Duodenal mucosa (tissue), 2 donors: Measurements from ENCODE around the gene KRTAP5-3.

Experiments used
- H3K27ac ChIP-seq: one replicate; pipeline ENCODE4 v1.7.0; 2013; ENCODE audit warnings: low read depth, low read length
- H3K27me3 ChIP-seq, 2 donors: one replicate each; pipeline ENCODE4 v1.7.0; 2013; ENCODE audit warnings: low read length in 2 of 2, control low read depth in 1 of 2; ENCODE audit not compliant: insufficient read depth in 2 of 2, control insufficient read depth in 1 of 2
- H3K36me3 ChIP-seq, 2 donors: one replicate each; pipeline ENCODE4 v1.7.0; 2013; ENCODE audit warnings: low read length in 2 of 2, control low read depth in 1 of 2; ENCODE audit not compliant: insufficient read depth in 2 of 2, control insufficient read depth in 1 of 2
- H3K4me1 ChIP-seq, 2 donors: one replicate each; pipeline ENCODE4 v1.7.0; 2013; ENCODE audit warnings: low read length in 2 of 2, control low read depth in 1 of 2; ENCODE audit not compliant: insufficient read depth in 2 of 2, control insufficient read depth in 1 of 2
- H3K4me3 ChIP-seq, 2 donors: one replicate each; pipeline ENCODE4 v1.7.0; 2013; ENCODE audit warnings: low read length in 2 of 2, low read depth in 1 of 2
- H3K9ac ChIP-seq, 2 donors: one replicate each; pipeline ENCODE4 v1.7.0; 2013; ENCODE audit warnings: low read length in 2 of 2, low read depth in 1 of 2
- H3K9me3 ChIP-seq, 2 donors: one replicate each; pipeline ENCODE4 v1.7.0; 2013; ENCODE audit warnings: low read length in 2 of 2, control low read depth in 1 of 2; ENCODE audit not compliant: control insufficient read depth in 1 of 2

Gene KRTAP5-3

DNA sequence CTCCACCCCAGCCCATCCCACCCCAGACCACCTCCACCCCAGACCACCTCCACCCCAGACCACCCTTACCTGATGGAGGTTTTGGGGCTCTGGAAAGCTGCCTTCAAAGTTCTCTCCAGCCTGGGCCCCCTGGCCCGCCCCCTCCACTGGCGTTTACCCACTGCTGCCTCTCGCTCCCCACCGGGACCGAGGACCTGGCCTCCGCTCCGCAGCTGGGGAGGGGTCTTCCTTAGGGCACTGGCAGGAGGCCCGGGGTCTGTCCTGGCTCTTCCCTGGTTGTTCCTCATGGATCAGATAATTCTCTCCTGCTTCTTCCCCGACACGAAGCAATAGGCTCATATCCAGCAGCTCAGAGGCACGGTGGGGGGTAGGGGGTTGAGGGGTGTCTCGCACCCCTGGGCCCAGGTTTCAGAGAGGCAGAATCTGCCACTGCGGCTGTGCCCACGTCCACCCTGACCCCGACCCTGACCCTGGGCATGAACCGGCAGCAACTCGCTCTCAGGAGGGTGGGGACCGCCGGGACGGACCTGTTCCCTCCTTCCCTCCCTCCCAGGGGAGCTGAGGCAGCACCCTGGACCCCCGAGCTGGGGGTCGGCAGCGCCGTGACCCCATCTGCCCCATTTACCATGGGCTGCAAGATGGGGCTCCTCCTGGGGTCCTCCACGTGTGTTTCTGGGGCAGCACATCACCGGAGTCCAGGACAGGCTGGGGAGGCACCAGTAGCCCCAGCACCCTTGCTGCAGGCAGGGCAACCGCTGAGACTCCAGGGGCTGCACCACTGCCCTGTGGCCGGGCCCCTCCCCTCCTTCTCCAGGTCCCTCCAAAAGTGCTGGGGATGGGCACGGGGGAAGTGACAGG lies 34.3 kb upstream of the KRTAP5-3 start:
- peaks cover 8 to 11% of the 10 kb centered on the region in 2 donors for H3K4me1 ChIP-seq
- H3K9me3 ChIP-seq = no peaks in the 10 kb centered on the region
- H3K36me3 ChIP-seq = no peaks in the 10 kb centered on the region
- no peak overlapping the region for H3K27ac ChIP-seq
- H3K4me3 ChIP-seq = no peak overlapping the region
- H3K27me3 ChIP-seq = peaks cover 3 to 4% of the 10 kb centered on the region in 2 donors
- no peak overlapping the region for H3K9ac ChIP-seq

DNA sequence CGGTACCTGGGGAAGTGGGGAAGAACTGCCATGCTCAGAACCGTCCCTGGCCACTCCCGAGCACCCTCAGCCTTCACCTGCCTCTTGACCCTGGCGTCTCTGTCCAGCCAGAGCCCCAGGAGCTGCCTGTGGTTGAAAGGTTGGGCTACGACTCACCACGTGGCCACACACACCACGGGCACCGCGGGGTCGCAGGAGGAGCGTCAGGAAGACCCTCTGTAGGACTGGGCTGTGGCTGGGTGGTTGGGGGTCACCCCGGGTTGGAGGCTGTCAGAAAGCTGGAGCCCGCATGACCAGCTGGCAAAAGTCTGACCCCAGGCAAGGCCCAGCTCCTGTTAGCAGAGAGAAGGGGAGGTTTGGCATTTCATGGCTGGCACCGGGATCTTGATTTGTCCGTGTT lies 32.8 kb upstream of the KRTAP5-3 start:
- no peak overlapping the region for H3K4me3 ChIP-seq
- no peak overlapping the region for H3K9ac ChIP-seq
- H3K36me3 ChIP-seq = no peaks in the 10 kb centered on the region
- H3K27ac ChIP-seq = no peak overlapping the region
- H3K4me1 ChIP-seq = peaks cover 8 to 11% of the 10 kb centered on the region in 2 donors
- H3K27me3 ChIP-seq = peaks cover 3 to 4% of the 10 kb centered on the region in 2 donors
- H3K9me3 ChIP-seq = no peaks in the 10 kb centered on the region

DNA sequence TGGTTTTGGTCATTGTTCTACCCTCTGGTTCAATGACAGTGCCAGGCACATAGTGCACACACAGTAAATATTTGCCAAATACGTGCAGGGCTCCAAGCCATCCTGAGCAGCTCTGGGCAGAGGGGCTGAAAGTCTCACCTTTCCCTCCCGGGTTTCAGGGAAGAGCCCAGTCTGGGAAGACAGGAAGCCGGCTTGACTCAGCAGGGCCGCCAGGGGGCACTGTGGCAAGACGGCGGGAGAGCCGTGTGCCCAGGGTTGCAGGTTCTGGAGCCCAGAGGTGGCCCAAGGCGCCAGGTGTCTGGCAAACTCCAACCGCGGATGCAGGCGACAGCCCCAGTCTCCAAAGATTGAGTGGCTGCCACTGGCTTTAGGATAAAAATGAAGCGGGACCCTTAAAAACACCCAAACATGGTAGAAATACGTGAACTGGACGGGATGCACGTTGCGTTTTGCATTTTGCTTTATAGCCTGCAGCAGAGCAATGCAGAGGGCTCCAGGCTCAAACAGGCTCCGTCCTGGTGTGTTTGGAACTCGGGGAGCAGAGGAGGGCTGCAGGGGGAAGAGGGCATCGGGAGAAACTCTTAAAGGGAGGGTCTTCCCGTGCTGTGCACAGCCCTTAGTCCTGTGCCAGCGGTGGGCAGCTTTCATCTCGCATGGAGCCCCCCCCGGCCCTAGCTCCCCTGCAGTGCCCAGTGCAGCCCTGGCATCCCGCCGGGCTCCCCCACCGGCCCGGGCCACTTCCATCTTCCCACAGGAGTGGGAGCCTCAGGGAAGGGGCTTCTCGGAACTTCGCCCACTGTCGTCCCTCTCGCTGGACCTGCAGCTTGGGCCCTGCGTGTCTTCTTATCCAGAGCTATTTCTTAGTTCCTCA lies 32.0 kb upstream of the KRTAP5-3 start:
- Histone ChIP-seq H3K4me3 (no peak overlapping the region), H3K36me3 (no peaks in the 10 kb centered on the region), H3K9ac (no peak overlapping the region), H3K27ac (no peak overlapping the region), H3K4me1 (peaks cover 8 to 11% of the 10 kb centered on the region in 2 donors), H3K9me3 (no peaks in the 10 kb centered on the region), H3K27me3 (peaks cover 3 to 4% of the 10 kb centered on the region in 2 donors)

DNA sequence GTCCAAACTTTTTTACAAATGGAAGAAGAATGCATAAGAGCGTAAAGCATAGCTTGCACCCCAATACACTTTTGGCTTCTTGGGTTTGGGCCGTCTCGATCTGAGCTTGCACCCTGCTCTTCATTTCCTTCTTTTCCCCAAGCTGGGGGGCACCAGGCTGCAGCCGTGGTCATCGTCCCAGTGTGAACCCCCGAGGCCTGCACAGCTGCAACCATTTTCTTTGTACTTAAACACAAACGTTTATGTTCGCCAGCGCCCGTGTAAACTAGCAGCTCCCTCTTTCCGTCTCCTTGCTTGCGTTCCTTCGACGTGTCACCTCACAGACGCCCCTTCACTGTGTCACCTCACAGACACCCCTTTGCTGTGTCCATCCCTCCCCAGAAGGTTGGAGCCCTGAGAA lies 31.4 kb upstream of the KRTAP5-3 start:
- Histone ChIP-seq H3K4me3 (no peak overlapping the region), H3K4me1 (peaks cover 8 to 11% of the 10 kb centered on the region in 2 donors), H3K9me3 (no peaks in the 10 kb centered on the region), H3K27ac (no peak overlapping the region), H3K9ac (no peak overlapping the region), H3K27me3 (peaks cover 3 to 4% of the 10 kb centered on the region in 2 donors), H3K36me3 (no peaks in the 10 kb centered on the region)

DNA sequence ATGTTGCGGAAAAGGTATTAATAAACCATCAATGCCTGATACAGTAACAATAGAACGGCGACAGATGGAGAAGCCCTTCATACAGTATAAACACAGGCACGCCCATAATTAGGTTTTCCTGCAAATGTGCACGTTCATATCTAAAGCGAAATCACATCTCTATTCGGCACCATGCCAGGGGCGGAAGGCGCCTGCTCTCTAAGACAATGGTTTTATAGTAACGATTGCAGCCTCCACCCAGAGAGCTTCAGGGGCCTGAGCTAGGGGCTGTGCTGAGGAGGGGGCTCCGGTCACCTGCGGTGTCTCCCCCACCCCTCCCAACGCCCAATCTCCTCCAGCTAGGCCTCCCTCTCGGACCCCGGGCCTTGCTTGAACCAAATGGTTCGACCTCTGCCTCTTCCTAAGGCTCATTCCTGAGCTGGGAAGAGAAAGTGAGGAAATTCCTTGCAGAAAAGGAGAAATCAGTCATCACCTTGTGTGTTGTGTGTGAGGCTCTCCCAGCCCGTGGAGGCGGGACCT lies 30.9 kb upstream of the KRTAP5-3 start:
- no peak overlapping the region for H3K27ac ChIP-seq
- peaks cover 3 to 4% of the 10 kb centered on the region in 2 donors for H3K27me3 ChIP-seq
- no peaks in the 10 kb centered on the region for H3K36me3 ChIP-seq
- H3K9me3 ChIP-seq = no peaks in the 10 kb centered on the region
- no peak overlapping the region for H3K9ac ChIP-seq
- H3K4me3 ChIP-seq = no peak overlapping the region
- H3K4me1 ChIP-seq = peaks cover 8 to 11% of the 10 kb centered on the region in 2 donors

DNA sequence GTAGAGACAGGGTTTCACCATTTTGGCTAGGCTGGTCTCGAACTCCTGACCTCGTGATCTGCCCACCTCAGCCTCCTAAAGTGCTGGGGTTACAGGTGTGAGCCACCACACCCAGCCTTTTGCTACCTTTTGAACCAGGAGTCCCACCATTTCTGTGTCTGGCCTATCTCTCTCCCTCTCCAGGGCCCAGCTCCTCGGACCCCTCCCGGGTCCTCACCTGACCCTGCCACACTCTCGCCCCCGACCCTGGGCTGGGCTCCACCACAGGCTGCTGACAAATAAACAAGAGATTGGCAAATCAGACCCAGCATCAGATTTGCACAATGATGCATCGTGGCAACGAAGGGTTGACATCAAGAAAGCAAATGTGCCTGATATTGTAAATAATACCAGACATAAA lies 30.1 kb upstream of the KRTAP5-3 start:
- Histone ChIP-seq H3K27ac (no peak overlapping the region), H3K27me3 (peaks cover 3 to 4% of the 10 kb centered on the region in 2 donors)

DNA sequence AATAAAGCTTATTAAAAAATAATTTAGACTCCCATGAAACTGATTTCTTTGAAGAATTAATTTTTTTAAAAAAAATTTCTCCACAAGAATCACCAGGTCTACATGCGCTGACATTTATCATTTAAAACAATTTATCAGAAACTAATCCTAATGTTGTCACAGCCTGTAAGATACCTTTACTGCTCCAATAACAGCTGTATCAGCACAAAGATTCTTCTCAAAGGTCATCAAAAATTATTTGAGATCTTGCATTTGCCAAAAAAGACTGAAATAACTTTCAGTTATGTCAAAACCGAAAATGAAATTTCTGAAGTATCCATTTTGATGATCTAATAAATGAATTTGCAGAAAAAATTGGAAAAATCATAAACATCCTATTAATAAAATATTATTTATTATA lies 29.4 kb upstream of the KRTAP5-3 start:
- peaks cover 3 to 4% of the 10 kb centered on the region in 2 donors for H3K27me3 ChIP-seq
- H3K9ac ChIP-seq = no peak overlapping the region

More for the DNA sequence above, 30.1 kb upstream of the KRTAP5-3 start:
- no peak overlapping the region for H3K4me3 ChIP-seq
- H3K36me3 ChIP-seq = no peaks in the 10 kb centered on the region
- H3K9me3 ChIP-seq = no peaks in the 10 kb centered on the region
- H3K4me1 ChIP-seq = peaks cover 8 to 11% of the 10 kb centered on the region in 2 donors
- no peak overlapping the region for H3K9ac ChIP-seq

DNA sequence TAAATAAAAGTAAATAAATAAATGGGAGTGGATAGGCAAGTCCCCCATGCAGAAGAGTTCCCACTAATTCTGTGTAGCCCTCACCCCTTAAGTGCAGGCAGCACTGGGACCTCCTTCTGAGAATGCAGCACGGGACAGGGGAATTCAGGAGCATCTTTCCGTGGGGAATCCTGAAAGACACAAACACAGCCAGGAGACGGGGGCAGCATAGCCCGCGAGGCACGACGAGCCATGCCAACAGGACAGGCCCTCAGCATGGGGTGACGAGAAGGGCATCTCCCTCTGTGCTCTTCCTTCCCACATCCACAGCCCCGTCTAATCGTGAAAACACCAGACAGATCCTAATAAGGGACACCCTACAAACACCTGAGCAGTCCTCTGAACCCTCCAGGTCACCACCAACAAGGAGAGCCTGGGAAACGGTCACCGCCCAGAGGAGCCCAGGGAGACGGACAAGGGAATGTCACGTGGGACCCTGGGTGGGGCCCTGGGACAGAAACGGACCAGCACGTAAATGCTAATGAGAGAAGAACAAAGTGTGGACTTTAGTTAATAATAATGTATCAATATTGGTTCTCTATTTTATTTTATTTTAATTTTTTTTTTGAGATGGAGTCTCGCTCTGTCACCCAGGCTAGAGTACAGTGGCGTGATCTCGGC lies 28.2 kb upstream of the KRTAP5-3 start:
- H3K9ac ChIP-seq = no peak overlapping the region

More for the DNA sequence above, 29.4 kb upstream of the KRTAP5-3 start:
- H3K9me3 ChIP-seq = no peaks in the 10 kb centered on the region
- H3K4me1 ChIP-seq = peaks cover 8 to 11% of the 10 kb centered on the region in 2 donors
- H3K27ac ChIP-seq = no peak overlapping the region
- no peaks in the 10 kb centered on the region for H3K36me3 ChIP-seq
- H3K4me3 ChIP-seq = no peak overlapping the region

DNA sequence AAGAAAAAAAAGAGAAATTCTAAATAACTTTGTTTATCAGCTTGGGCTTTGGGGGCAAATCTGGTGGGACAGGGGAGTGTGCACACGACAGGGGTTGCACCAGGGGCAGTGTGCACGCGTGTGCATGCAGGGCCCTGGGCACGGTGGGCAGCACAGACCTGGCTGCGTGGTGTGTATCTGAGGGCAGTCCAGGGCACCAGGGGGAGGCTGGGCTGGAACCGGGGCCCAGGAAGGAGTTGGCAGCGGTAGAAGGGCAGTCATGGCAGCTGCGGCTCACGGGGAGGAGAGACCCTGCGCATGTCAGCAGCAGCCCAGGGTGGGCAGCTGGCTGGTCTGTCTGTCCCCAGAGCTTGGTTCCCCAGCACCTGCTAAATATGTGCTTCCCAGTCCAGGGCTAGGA lies 25.6 kb upstream of the KRTAP5-3 start:
- no peak overlapping the region for H3K27ac ChIP-seq
- H3K4me1 ChIP-seq = peaks cover under 1 to 1% of the 10 kb centered on the region in 2 donors
- H3K9me3 ChIP-seq = no peaks in the 10 kb centered on the region
- no peak overlapping the region for H3K9ac ChIP-seq
- H3K27me3 ChIP-seq = peaks cover 3 to 24% of the 10 kb centered on the region in 2 donors
- no peaks in the 10 kb centered on the region for H3K36me3 ChIP-seq
- no peak overlapping the region for H3K4me3 ChIP-seq

More for the DNA sequence above, 28.2 kb upstream of the KRTAP5-3 start:
- H3K4me1 ChIP-seq = peaks cover 8 to 11% of the 10 kb centered on the region in 2 donors
- H3K9me3 ChIP-seq = no peaks in the 10 kb centered on the region
- no peaks in the 10 kb centered on the region for H3K36me3 ChIP-seq
- peaks cover 3 to 11% of the 10 kb centered on the region in 2 donors for H3K27me3 ChIP-seq
- no peak overlapping the region for H3K4me3 ChIP-seq
- H3K27ac ChIP-seq = no peak overlapping the region
